K562 (cell line): ENCODE results near the gene MXRA7. TPM values are rescaled to one million over a fixed set of nuclear protein-coding genes. Genes with fewer than 3 reads are reported as not detected.

ENCODE experiments used
- CGGBP1 ChIP-seq: fragments of 250-450 bp; sonication (Bioruptor Pico); IDR thresholded peaks from 2 replicates; pipeline ENCODE4 v1.9.0; 2021; ENCODE audit warnings: mild to moderate bottlenecking
- CHD1 ChIP-seq: fragments of 200-600 bp; sonication (generic); IDR thresholded peaks from one replicate; pipeline ENCODE4 v1.6.1; 2012; ENCODE audit warnings: mild to moderate bottlenecking, moderate library complexity, low read length, inconsistent platforms
- DMBX1 ChIP-seq: fragments of 250-450 bp; sonication (Bioruptor Pico); IDR thresholded peaks from 2 replicates; pipeline ENCODE4 v1.8.0; 2022; ENCODE audit warnings: inconsistent platforms, mild to moderate bottlenecking, moderate library complexity, borderline replicate concordance
- HDAC1 ChIP-seq, 2 experiments: fragments of 450-650 bp; IDR thresholded peaks; 2 replicates each; pipeline ENCODE4 v1.6.1; 2016 to 2017; ENCODE audit warnings: inconsistent platforms in 1 of 2, mild to moderate bottlenecking in 1 of 2, moderate library complexity in 1 of 2
- HOMEZ ChIP-seq: fragments of 250-450 bp; sonication (Bioruptor Pico); IDR thresholded peaks from 2 replicates; pipeline ENCODE4 v1.4.0; 2020; ENCODE audit warnings: mild to moderate bottlenecking, moderate library complexity
- JUNB ChIP-seq: fragments of 450-650 bp; formaldehyde crosslinking; conservative IDR thresholded peaks from 2 replicates; pipeline ENCODE4 v1.4.0; 2020; ENCODE audit warnings: mild to moderate bottlenecking
- KDM1A ChIP-seq, 2 experiments: fragments of 450-650 bp; IDR thresholded peaks; 2 replicates each; pipeline ENCODE4 v1.6.1; 2016; ENCODE audit warnings: mild to moderate bottlenecking in 2 of 2
- NR1H2 ChIP-seq: sonication (generic); formaldehyde crosslinking; IDR thresholded peaks from 2 replicates; pipeline ENCODE4 v1.4.0; 2020; ENCODE audit warnings: mild to moderate bottlenecking, missing genetic modification reagents
- PHB2 ChIP-seq: fragments of 450-650 bp; IDR thresholded peaks from 2 replicates; pipeline ENCODE4 v1.6.1; 2017; ENCODE audit warnings: low read depth
- POLR2G ChIP-seq: fragments of 200-400 bp; formaldehyde crosslinking; IDR thresholded peaks from 2 replicates; pipeline ENCODE4 v1.6.1; 2017; ENCODE audit warnings: low read depth, mild to moderate bottlenecking, antibody characterized with exemption, low read length, moderate library complexity
- PRDM10 ChIP-seq: fragments of 450-650 bp; IDR thresholded peaks from 2 replicates; pipeline ENCODE4 v1.6.1; 2018; ENCODE audit not compliant: partially characterized antibody
- RB1 ChIP-seq: fragments of 450-650 bp; IDR thresholded peaks from 2 replicates; pipeline ENCODE4 v1.6.1; 2017; ENCODE audit warnings: low read depth, mild to moderate bottlenecking
- SRSF9 ChIP-seq: fragments of 200-400 bp; formaldehyde crosslinking; IDR thresholded peaks from 2 replicates; pipeline ENCODE4 v1.6.1; 2017; ENCODE audit warnings: low read depth, low read length, borderline replicate concordance
- STAT5A ChIP-seq: IDR thresholded peaks from 2 replicates; pipeline ENCODE4 v1.6.1; 2012; ENCODE audit warnings: low read length, inconsistent platforms, borderline replicate concordance
- TSHZ1 ChIP-seq: fragments of 250-450 bp; sonication (Bioruptor Pico); IDR thresholded peaks from 2 replicates; pipeline ENCODE4 v1.4.0; 2020; ENCODE audit warnings: mild to moderate bottlenecking, moderate library complexity
- ZNF232 ChIP-seq: sonication (generic); formaldehyde crosslinking; IDR thresholded peaks from 2 replicates; pipeline ENCODE4 v1.8.0; 2022; ENCODE audit warnings: mild to moderate bottlenecking, missing genetic modification reagents
- ZNF24 ChIP-seq: fragments of 450-650 bp; IDR thresholded peaks from 2 replicates; pipeline ENCODE4 v1.6.1; 2016
- ZNF354B ChIP-seq: fragments of 250-450 bp; sonication (Bioruptor Pico); IDR thresholded peaks from 2 replicates; pipeline ENCODE4 v1.4.0; 2020
- ZNF57 ChIP-seq: fragments of 450-650 bp; formaldehyde crosslinking; IDR thresholded peaks from 2 replicates; pipeline ENCODE4 v1.4.0; 2020; ENCODE audit warnings: mild to moderate bottlenecking, moderate library complexity
- ZNF589 ChIP-seq: fragments of 200-800 bp; sonication (Bioruptor generic); IDR thresholded peaks from 2 replicates; pipeline ENCODE4 v1.6.1; 2016; ENCODE audit warnings: low read depth, missing genetic modification characterization, missing compliant biosample characterization
- polyA plus RNA-seq, 8 experiments: library from polyadenylated mRNA; depleted of rRNA in 4 of 8; stranded (reverse) in 5 of 8; unstranded in 3 of 8; fragments of >200 nt; fragmentation: Nextera tagmentation in 2 of 8; fragmentation: Illumina TruSeq in 1 of 8; extraction: Ambion mirVana in 2 of 8; extraction: Trizol in 1 of 8; gene quantifications; 2 replicates each; pipeline versions ENCODE4 v1.2.1 to v1.2.3, GENCODE V29; 2011 to 2014; ENCODE audit warnings: inconsistent platforms in 1 of 8, missing spikeins in 1 of 8
- total RNA-seq, 7 experiments: library from RNA; depleted of rRNA in 6 of 7; stranded (reverse); fragments of >200 nt in 6 of 7; fragmentation: Illumina TruSeq in 2 of 7; extraction: Trizol in 2 of 7; gene quantifications; 2 replicates each; pipeline versions ENCODE4 v1.2.1 to v1.2.3, GENCODE V29; 2011 to 2021; ENCODE audit warnings: low replicate concordance in 1 of 7

MXRA7 gene
- total and polyA plus RNA-seq, 9 of the 15 experiments (the other 6 are each of a cell fraction or from before 2014, with no cell fraction given) = 2.6 to 38.4 (median 14.3) TPM

GRCh38 chr17:76726231-76726775, 15.5 kb upstream of the MXRA7 start, which contains the start of gene JMJD6 (continued):
- no peak for TF ChIP-seq DMBX1 (CRISPR knock-in tag)
- no peak for TF ChIP-seq KDM1A (IDR thresholded peaks at IDR 0.05)
- no peak for TF ChIP-seq NR1H2
- no peak for TF ChIP-seq SRSF9
- peak; percentile 34; the same call in 1 of the 2 replicates for TF ChIP-seq RB1
- TF ChIP-seq ZNF589 = no peak
- TF ChIP-seq PRDM10 = peak; percentile 13
- no peak for TF ChIP-seq ZNF57 (CRISPR knock-in tag)
- TF ChIP-seq HDAC1 (IDR thresholded peaks at IDR 0.05) = peak in 1 of 2 experiments; percentile 78; a peak in 2 of 4 replicates
- TF ChIP-seq CGGBP1 (CRISPR knock-in tag) = 0 out of 2 replicates have a peak, but pooled peaks have one; percentile 53
- TF ChIP-seq POLR2G = peak; percentile 96
- peak; percentile 12; the same call in 1 of the 2 replicates for TF ChIP-seq ZNF24
- TF ChIP-seq PHB2 = no peak
- TF ChIP-seq CHD1 = peak; percentile 82
- no peak for TF ChIP-seq HOMEZ
- TF ChIP-seq ZNF232 (CRISPR knock-in tag) = no peak
- TF ChIP-seq STAT5A = 0 out of 2 replicates have a peak, but pooled peaks have one; percentile 2
- no peak for TF ChIP-seq TSHZ1 (CRISPR knock-in tag)
- no peak for TF ChIP-seq JUNB (CRISPR knock-in tag)
- no peak for TF ChIP-seq ZNF354B (CRISPR knock-in tag)
